Right ventricle myocardium superior (tissue), 1 donor: Measurements from ENCODE around the gene ZNF503. TPM values are rescaled to one million over a fixed set of nuclear protein-coding genes. Genes with fewer than 3 reads are reported as not detected.

Source experiments
- total RNA-seq: library from RNA; stranded (reverse); fragmentation: NEBNext Ultra II Directional; extraction: Animal tissue kit (Norgen Biotek cat#: 25700); gene quantifications from one replicate; pipeline ENCODE4 v1.2.1, GENCODE V29; 2021
- donor health status: DM: no; HTN: yes; CAD: no; lungs with severe emphysema.

The ZNF503 gene
- total RNA-seq, 1 donor from 2014 or later, result 6.8 TPM

Other genes with a start within 250 kb of the ZNF503 start
- gene VDAC2, start 191.0 kb downstream of the ZNF503 start, total RNA-seq, result 486 TPM
- gene COMTD1, start 165.8 kb downstream of the ZNF503 start, total RNA-seq, result 34.0 TPM
- gene LRMDA, start 29.9 kb upstream of the ZNF503 start, total RNA-seq, result 26.3 TPM